OCI-LY1 (cell line): Measurements from ENCODE around the gene HELB.

Experiments used
- EZH2 ChIP-seq: fragments of 200-600 bp; sonication (generic), shearing (Covaris generic); IDR thresholded peaks from 2 replicates; pipeline ENCODE4 v1.8.0; 2017; ENCODE audit warnings: borderline replicate concordance, mixed run types, mild to moderate bottlenecking, antibody characterized with exemption, low read length, moderate library complexity, mixed read lengths
- TF ChIP-seq, protein P1 (sequence below): fragments of 200-600 bp; sonication (generic), shearing (Covaris generic); IDR thresholded peaks from 2 replicates; pipeline ENCODE4 v1.5.1; 2017; ENCODE audit warnings: mild to moderate bottlenecking, antibody characterized with exemption, low read length, moderate library complexity, mixed read lengths

GRCh38 chr12:66320996-66321395 lies 18.7 kb downstream of the HELB start:
- TF ChIP-seq, protein P1, sequence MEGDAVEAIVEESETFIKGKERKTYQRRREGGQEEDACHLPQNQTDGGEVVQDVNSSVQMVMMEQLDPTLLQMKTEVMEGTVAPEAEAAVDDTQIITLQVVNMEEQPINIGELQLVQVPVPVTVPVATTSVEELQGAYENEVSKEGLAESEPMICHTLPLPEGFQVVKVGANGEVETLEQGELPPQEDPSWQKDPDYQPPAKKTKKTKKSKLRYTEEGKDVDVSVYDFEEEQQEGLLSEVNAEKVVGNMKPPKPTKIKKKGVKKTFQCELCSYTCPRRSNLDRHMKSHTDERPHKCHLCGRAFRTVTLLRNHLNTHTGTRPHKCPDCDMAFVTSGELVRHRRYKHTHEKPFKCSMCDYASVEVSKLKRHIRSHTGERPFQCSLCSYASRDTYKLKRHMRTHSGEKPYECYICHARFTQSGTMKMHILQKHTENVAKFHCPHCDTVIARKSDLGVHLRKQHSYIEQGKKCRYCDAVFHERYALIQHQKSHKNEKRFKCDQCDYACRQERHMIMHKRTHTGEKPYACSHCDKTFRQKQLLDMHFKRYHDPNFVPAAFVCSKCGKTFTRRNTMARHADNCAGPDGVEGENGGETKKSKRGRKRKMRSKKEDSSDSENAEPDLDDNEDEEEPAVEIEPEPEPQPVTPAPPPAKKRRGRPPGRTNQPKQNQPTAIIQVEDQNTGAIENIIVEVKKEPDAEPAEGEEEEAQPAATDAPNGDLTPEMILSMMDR: no peak
- TF ChIP-seq EZH2: no peak
